Endothelial cell (in vitro differentiated cells): Measurements from ENCODE around the gene RAD9A. TPM values are rescaled to one million over a fixed set of nuclear protein-coding genes. Genes with fewer than 3 reads are reported as not detected.

ENCODE experiments used
- DNase-seq: peaks from one replicate; pipeline ENCODE4 v3.0.0; 2021; ENCODE audit warnings: low spot score
- H3K27ac Mint-ChIP-seq: one replicate; pipeline ENCODE4 v1.8.0; 2021; ENCODE audit warnings: mixed read lengths, inconsistent platforms; ENCODE audit not compliant: unreplicated experiment
- H3K27me3 Mint-ChIP-seq: one replicate; pipeline ENCODE4 v1.8.0; 2021; ENCODE audit warnings: mild to moderate bottlenecking, moderate library complexity, mixed read lengths, inconsistent platforms; ENCODE audit not compliant: unreplicated experiment
- H3K36me3 Mint-ChIP-seq: one replicate; pipeline ENCODE4 v1.8.0; 2021; ENCODE audit warnings: mild to moderate bottlenecking, low read depth, mixed read lengths, inconsistent platforms; ENCODE audit not compliant: unreplicated experiment
- H3K4me1 Mint-ChIP-seq: one replicate; pipeline ENCODE4 v1.8.0; 2021; ENCODE audit warnings: mild to moderate bottlenecking, mixed read lengths, inconsistent platforms; ENCODE audit not compliant: unreplicated experiment
- H3K4me3 Mint-ChIP-seq: one replicate; pipeline ENCODE4 v1.8.0; 2021; ENCODE audit warnings: mild to moderate bottlenecking, mixed read lengths, inconsistent platforms; ENCODE audit not compliant: unreplicated experiment
- H3K9me3 Mint-ChIP-seq: one replicate; pipeline ENCODE4 v1.8.0; 2021; ENCODE audit warnings: mixed read lengths, inconsistent platforms; ENCODE audit not compliant: unreplicated experiment
- total RNA-seq: library from RNA; stranded (reverse); fragmentation: NEBNext Ultra II Directional; extraction: Animal tissue kit (Norgen Biotek cat#: 25700); gene quantifications from one replicate; pipeline ENCODE4 v1.2.1, GENCODE V29; 2021; ENCODE audit not compliant: unreplicated experiment
- TF ChIP-seq, protein P1 (sequence below): fragments of 200-600 bp; sonication (generic); IDR thresholded peaks from one replicate; pipeline ENCODE4 v1.5.0; 2021; ENCODE audit warnings: antibody characterized with exemption; ENCODE audit not compliant: unreplicated experiment

The RAD9A gene
- total RNA-seq, 1 donor from 2014 or later, result 18.4 TPM

DNA sequence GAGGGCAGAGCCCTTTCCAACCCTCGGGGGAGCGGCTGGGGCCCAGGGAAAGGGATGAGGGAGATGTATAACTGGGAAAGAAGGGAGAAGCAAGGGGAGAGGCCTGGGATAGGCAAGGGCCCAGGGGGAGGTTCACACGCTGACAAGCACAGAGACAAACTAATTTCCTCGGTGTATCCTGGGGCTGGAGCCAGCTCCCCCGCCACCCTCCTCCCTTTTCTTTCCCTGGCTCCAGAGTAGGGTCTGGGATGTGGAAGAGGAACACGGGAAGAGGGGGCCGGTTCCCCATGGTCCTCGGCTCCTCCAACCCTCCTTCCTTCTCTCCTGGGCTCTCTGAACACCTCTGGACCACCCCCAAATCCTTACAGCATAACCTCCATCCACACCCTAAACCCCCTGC lies 25.2 kb upstream of the RAD9A start:
- Mint-ChIP-seq H3K27ac (no peak overlapping the region), H3K4me3 (peak overlapping the region; percentile 32), H3K9me3 (no peaks in the 10 kb centered on the region), H3K4me1 (peaks cover 32% of the 10 kb centered on the region), H3K27me3 (peaks cover 7% of the 10 kb centered on the region), H3K36me3 (peaks cover 33% of the 10 kb centered on the region)
- TF ChIP-seq, protein P1, sequence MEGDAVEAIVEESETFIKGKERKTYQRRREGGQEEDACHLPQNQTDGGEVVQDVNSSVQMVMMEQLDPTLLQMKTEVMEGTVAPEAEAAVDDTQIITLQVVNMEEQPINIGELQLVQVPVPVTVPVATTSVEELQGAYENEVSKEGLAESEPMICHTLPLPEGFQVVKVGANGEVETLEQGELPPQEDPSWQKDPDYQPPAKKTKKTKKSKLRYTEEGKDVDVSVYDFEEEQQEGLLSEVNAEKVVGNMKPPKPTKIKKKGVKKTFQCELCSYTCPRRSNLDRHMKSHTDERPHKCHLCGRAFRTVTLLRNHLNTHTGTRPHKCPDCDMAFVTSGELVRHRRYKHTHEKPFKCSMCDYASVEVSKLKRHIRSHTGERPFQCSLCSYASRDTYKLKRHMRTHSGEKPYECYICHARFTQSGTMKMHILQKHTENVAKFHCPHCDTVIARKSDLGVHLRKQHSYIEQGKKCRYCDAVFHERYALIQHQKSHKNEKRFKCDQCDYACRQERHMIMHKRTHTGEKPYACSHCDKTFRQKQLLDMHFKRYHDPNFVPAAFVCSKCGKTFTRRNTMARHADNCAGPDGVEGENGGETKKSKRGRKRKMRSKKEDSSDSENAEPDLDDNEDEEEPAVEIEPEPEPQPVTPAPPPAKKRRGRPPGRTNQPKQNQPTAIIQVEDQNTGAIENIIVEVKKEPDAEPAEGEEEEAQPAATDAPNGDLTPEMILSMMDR, result no peak
- no peak for DNase-seq

DNA sequence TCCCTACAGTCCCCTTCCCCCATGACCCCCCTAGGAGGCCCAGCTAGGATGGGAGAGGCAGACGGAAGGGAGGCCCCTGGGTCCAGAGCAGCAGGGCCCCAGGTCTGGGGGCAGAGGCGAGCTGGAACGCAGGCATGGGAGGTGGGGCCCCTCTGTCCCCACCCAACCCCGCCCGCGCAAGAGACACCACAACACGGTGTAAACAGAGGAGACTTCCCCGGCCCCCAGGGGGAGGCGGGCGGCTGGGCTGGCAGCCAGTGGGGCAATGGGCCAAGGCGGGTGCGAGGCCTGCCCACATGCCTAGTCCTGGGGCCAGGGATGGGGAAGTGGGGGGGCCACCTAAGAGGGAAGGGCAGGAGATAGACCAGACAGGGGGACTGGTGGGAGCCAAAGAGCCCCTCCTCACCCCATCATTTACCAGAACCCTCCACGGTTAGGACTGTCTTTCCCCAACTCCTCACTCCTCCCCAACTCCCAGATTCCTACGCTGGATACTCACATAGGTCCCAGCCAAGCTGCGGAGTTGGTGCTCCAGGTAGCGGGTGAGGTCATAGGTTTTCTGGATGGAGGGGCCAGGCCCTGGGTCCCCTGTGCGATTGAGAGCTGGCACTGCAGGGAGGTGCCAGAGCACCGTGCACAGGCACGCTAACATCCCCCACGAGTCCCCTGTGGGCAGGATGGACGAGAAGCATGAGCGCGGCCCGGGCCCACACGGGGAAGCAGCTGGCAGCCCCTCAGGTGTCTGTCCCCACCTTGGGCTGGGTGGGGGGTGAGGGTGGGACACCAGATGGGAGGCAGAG lies 24.6 kb upstream of the RAD9A start:
- Mint-ChIP-seq H3K4me3 (no peak overlapping the region), H3K27ac (no peak overlapping the region), H3K9me3 (no peaks in the 10 kb centered on the region), H3K4me1 (peaks cover 36% of the 10 kb centered on the region), H3K27me3 (peaks cover 11% of the 10 kb centered on the region), H3K36me3 (peaks cover 33% of the 10 kb centered on the region)
- DNase-seq, result no peak
- TF ChIP-seq, protein P1, result no peak

DNA sequence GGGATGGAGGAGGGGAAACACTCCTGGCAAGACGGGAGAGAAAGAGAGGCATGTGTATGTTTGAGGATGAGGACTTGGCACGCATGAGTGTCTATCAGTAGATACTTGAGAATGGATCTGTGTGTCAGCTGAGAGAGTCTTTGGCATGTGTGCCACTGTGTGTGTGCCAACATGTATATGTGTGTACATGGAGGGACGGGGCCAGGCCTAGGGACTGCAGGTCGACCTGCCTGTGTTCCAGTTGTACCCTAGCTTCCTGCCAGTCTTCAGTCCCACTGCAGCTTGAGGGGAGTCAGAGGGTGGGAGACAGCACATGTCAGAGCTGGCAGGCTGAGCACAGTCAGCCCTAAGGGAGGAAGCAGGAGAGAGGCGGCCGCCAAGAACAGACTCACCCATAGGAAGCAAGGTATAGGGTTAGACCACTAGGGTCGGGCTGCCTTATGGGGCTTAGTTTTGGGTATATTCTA lies 24.0 kb upstream of the RAD9A start:
- Mint-ChIP-seq H3K9me3 (no peaks in the 10 kb centered on the region), H3K27me3 (peaks cover 11% of the 10 kb centered on the region), H3K36me3 (peaks cover 33% of the 10 kb centered on the region), H3K4me3 (peak overlapping the region; percentile 21), H3K4me1 (peaks cover 36% of the 10 kb centered on the region), H3K27ac (no peak overlapping the region)
- DNase-seq, result no peak
- TF ChIP-seq, protein P1, result no peak

DNA sequence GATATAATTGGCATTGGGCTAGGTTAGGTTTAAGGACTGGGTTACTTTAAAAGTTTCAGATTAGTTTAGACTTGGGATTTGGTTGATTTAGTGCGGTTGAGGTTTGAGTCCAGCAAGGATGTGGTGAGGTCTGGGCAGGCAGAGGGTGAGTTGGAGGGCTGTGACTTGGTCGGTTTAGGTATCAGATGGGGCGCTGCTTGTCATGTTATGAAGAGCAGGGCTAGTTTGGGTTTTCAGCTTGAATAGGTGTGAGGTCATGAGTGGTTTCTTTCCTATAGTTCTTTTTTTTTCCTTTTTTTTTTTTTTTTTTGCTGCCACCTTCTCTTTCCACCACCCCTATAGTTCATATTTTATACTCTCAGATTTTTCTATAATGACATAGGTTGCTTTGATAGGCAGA lies 23.2 kb upstream of the RAD9A start:
- peaks cover 39% of the 10 kb centered on the region for H3K4me1 Mint-ChIP-seq
- no peaks in the 10 kb centered on the region for H3K9me3 Mint-ChIP-seq
- peak overlapping the region; percentile 21 for H3K4me3 Mint-ChIP-seq
- peaks cover 11% of the 10 kb centered on the region for H3K27me3 Mint-ChIP-seq
- peaks cover 33% of the 10 kb centered on the region for H3K36me3 Mint-ChIP-seq
- TF ChIP-seq, protein P1, result no peak
- no peak for DNase-seq
- peak overlapping the region; percentile 58 for H3K27ac Mint-ChIP-seq

DNA sequence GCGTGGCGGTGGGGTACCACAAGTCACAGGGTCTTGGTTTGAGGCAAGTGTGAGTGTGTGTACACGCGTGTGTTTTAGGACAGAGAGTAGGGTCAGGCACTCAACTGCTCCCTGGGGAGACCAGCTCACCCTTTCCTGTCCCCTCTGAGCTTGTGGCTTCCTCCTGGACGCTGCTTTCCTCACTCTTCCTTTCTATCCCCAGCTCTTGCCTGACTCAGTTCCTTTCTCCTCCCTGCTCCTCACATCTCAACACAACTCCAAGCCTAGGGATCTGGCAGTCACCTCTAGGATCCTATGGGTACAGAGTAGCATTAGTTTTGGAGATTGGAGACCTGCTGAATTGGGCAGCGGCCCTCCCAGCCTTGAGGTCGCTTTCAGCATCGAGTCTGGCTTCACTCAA lies 22.5 kb upstream of the RAD9A start:
- no peak for DNase-seq
- TF ChIP-seq, protein P1, result no peak
- no peaks in the 10 kb centered on the region for H3K9me3 Mint-ChIP-seq
- no peak overlapping the region for H3K4me3 Mint-ChIP-seq
- H3K4me1 Mint-ChIP-seq, result peaks cover 43% of the 10 kb centered on the region
- no peak overlapping the region for H3K27ac Mint-ChIP-seq
- peaks cover 13% of the 10 kb centered on the region for H3K27me3 Mint-ChIP-seq
- peaks cover 31% of the 10 kb centered on the region for H3K36me3 Mint-ChIP-seq
